ENCODE results near the gene NUDT16L1.
"Not testable (repeated sequence)": the region's sequence is repeated elsewhere in the genome, so short reads cannot be mapped to it uniquely, and the experiment has no call there.

NUDT16L1 gene

DNA sequence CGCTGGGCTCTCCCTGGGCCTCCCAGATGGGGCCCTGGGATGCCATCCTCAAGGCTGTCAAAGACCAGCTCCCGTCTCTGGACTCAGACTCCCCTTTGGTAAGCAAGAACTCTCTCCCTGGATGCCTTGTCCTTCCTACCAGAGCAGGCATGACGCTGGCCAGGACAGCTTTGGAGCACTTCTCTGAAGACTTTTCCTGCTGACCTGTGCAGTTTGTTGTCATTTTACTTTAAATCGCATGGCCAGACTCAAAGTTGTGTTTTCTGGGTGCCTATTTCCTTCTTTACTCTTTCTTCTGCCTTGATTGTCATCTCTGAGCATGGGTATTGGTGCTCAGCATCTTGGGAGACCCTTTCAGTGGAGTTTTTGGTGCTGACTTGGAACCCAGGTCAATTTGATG is 43.2 kb downstream of the NUDT16L1 start:
- no peak overlapping the region for H3K4me3 ChIP-seq (ENCODE audit: low read length)
- no peak for TF ChIP-seq CTCF (conservative IDR thresholded peaks at IDR 0.05; ENCODE audit: low read depth, low read length)
- no peak for DNase-seq (ENCODE audit: low read depth)

DNA sequence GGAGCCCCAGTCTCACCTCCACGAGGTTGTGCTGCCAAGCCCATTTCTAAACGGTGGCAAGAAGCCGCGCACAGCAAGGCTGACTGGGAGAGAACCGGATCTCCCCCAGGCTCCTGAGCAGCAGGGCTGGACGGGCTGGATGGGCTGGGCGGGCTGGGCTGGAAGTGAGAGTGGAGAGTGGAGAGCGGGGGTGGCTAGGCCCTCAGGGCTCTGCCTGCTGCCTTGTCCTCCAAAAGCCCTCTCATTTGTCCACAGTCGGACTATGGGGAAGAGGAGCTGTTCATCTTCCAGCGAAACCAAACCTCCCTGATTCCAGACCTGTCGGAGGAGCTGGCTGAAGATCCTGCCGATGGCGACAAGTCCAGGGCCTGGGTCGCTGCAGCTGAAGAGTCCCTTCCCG is 44.2 kb downstream of the NUDT16L1 start:
- TF ChIP-seq CTCF (conservative IDR thresholded peaks at IDR 0.05; ENCODE audit: low read depth, low read length), result no peak
- DNase-seq (ENCODE audit: low read depth), result no peak
- no peak overlapping the region for H3K4me3 ChIP-seq (ENCODE audit: low read length)

- DNase-seq (ENCODE audit: low read depth); H3K4me3 ChIP-seq (ENCODE audit: low read length): not testable (repeated sequence)
Observed at GRCh38 chr16:4738370-4738769, 45.0 kb downstream of the NUDT16L1 start.

- no peak for DNase-seq (ENCODE audit: low read depth)
- H3K4me3 ChIP-seq (ENCODE audit: low read length), result no peak overlapping the region
- no peak for TF ChIP-seq CTCF (conservative IDR thresholded peaks at IDR 0.05; ENCODE audit: low read depth, low read length)
Observed at GRCh38 chr16:4743226-4743878, 50.0 kb downstream of the NUDT16L1 start.

GRCh38 chr16:4744555-4745273 is 51.4 kb downstream of the NUDT16L1 start:
- no peak for TF ChIP-seq CTCF (conservative IDR thresholded peaks at IDR 0.05; ENCODE audit: low read depth, low read length)
- DNase-seq (ENCODE audit: low read depth), result no peak
- no peak overlapping the region for H3K4me3 ChIP-seq (ENCODE audit: low read length)

DNA sequence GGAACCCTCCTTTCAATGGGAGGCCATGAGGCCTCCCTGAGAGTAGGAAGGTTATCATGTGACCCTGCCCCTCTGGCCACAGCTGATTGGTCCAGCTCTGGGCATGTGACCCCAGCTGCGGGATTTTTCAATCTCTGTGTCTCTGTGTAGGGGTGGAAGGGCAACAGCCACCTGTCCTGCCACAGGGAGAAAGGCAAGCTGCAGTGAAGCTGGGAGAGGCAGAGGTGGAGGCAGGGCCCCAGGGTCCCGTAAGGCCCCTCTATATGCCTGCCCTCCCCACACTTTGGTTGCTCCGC is 51.9 kb downstream of the NUDT16L1 start:
- TF ChIP-seq CTCF (conservative IDR thresholded peaks at IDR 0.05; ENCODE audit: low read depth, low read length), result no peak
- no peak overlapping the region for H3K4me3 ChIP-seq (ENCODE audit: low read length)
- no peak for DNase-seq (ENCODE audit: low read depth)
